Measurements from ENCODE around the gene RAP1GAP2. TPM values are rescaled to one million over a fixed set of nuclear protein-coding genes. Genes with fewer than 3 reads are reported as not detected.

The RAP1GAP2 gene
- total and polyA plus RNA-seq, 2 of the 8 experiments (the other 6 are each of a cell fraction or from before 2014, with no cell fraction given) = 24.0 to 63.8 TPM

DNA sequence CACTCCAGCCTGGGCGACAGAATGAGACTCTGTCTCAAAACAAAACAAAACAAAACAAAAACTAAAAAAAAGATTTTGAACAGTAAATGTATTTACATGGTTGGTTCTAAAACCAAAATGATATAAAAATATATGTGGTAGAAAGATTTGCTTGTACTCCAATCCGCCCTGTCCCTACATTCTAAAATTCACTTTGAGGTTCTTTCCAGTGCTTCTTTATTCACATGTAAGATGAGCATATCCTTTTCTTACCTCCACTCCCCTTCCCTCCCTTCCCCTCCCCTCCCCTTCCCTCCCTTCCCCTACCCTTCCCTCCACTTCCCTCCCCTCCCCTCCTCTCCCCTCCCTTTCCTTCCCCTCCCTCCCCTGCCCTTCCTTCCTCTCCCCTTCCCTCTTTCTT lies 34.4 kb downstream of the RAP1GAP2 start:
- no peaks in the 10 kb centered on the region for H3K9me3 ChIP-seq (ENCODE audit: insufficient read depth in 2 of 2, low read depth in 1 of 2, low read length in 1 of 2)
- ChIA-PET CTCF (ENCODE audit: partially characterized antibody) (interaction anchor here (1.4 to 5.8 kb wide), 4 partner anchors 14 to 183 kb away, joined by 4 to 81 read pairs (median 8); no protein-coding TSS in a partner anchor), POLR2A (ENCODE audit: partially characterized antibody) (no interaction called here)
- H3K14ac ChIP-seq (ENCODE audit: insufficient read length) = no peak overlapping the region
- no peak overlapping the region for H3K23ac ChIP-seq (ENCODE audit: insufficient read length)
- no peaks in the 10 kb centered on the region for H3K79me1 ChIP-seq (ENCODE audit: low read depth, low read length)
- H3K18ac ChIP-seq (ENCODE audit: extremely low read depth, low read length) = no peak overlapping the region
- no peak overlapping the region for H2BK120ac ChIP-seq (replicated peaks; ENCODE audit: low read depth, low read length)
- H2AFZ ChIP-seq (ENCODE audit: low read length) = no peak overlapping the region
- no peak overlapping the region for H3K27ac ChIP-seq (ENCODE audit: low read depth, low read length)
- H2BK5ac ChIP-seq (ENCODE audit: low read depth, low read length) = no peak overlapping the region
- no peaks in the 10 kb centered on the region for H4K20me1 ChIP-seq (replicated peaks in 1 of 2; ENCODE audit: control insufficient read depth in 1 of 2, insufficient read depth in 2 of 2, low read length in 2 of 2)
- H2BK12ac ChIP-seq (ENCODE audit: low read depth, low read length) = no peak overlapping the region
- FAIRE-seq (no peak), DNase-seq (ENCODE audit: low read depth in 1 of 2, low spot score in 2 of 2) (no peak)
- H4K8ac ChIP-seq (ENCODE audit: extremely low read depth, insufficient read depth, low read length) = no peak overlapping the region
- no peak overlapping the region for H3K56ac ChIP-seq (replicated peaks; ENCODE audit: insufficient read length, low read depth, low read length)
- peaks cover 0 to 3% (median 1%) of the 10 kb centered on the region in 4 experiments; a peak in 5 of 7 replicates for H3K4me1 ChIP-seq (replicated peaks in 1 of 4; ENCODE audit: control insufficient read depth in 3 of 4, insufficient read depth in 4 of 4, low read length in 3 of 4)
- H3K9ac ChIP-seq (replicated peaks in 1 of 4; ENCODE audit: extremely low read depth in 1 of 4, low read depth in 3 of 4, low read length in 3 of 4) = no peak overlapping the region
- no peaks in the 10 kb centered on the region for H3K79me2 ChIP-seq (ENCODE audit: control insufficient read depth in 1 of 2, insufficient read depth in 2 of 2, low read length in 2 of 2)
- no peak overlapping the region for H3K4me2 ChIP-seq (ENCODE audit: insufficient read depth in 1 of 2, low read depth in 2 of 2, low read length in 2 of 2)
- H3K23me2 ChIP-seq (ENCODE audit: low read depth, low read length) = no peaks in the 10 kb centered on the region
- H3K27me3 ChIP-seq (replicated peaks in 1 of 4; ENCODE audit: control insufficient read depth in 3 of 4, extremely low read depth in 1 of 4, insufficient read depth in 3 of 4, low read length in 3 of 4) = no peaks in the 10 kb centered on the region
- H2BK20ac ChIP-seq (ENCODE audit: low read length) = no peak overlapping the region
- no peak overlapping the region for H4K5ac ChIP-seq (ENCODE audit: insufficient read length, low read depth, low read length)
- no peak overlapping the region for H2BK15ac ChIP-seq (ENCODE audit: low read length)
- no peak overlapping the region for H2AK5ac ChIP-seq (ENCODE audit: low read depth, low read length)
- WGBS, 2 experiments (ENCODE audit: extremely low coverage in 1 of 2, insufficient coverage in 1 of 2, insufficient read length in 1 of 2, insufficient replicate concordance in 2 of 2, low coverage in 1 of 2, low lambda C conversion rate in 2 of 2, missing lambda C conversion rate in 1 of 2) = 69% methylated on average over 2 of the region's 2 CpGs; no CpG with 5 or more reads in 1 of the 2 experiments
- TF ChIP-seq, protein P1, sequence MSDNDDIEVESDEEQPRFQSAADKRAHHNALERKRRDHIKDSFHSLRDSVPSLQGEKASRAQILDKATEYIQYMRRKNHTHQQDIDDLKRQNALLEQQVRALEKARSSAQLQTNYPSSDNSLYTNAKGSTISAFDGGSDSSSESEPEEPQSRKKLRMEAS (IDR thresholded peaks at IDR 0.05) = no peak
- TF ChIP-seq NRF1 (IDR thresholded peaks at IDR 0.05; ENCODE audit: low read depth, low read length) (no peak), CBX5 (IDR thresholded peaks at IDR 0.05; ENCODE audit: low read depth, low read length) (no peak), ZNF274 (IDR thresholded peaks at IDR 0.05; ENCODE audit: borderline replicate concordance, extremely low read depth, low read length) (no peak), CREB1 (IDR thresholded peaks at IDR 0.05) (no peak), KDM5A (IDR thresholded peaks at IDR 0.05; ENCODE audit: low read length) (no peak), PHF8 (conservative IDR thresholded peaks at IDR 0.05; ENCODE audit: low read depth, low read length) (no peak), POU5F1 (IDR thresholded peaks at IDR 0.05; ENCODE audit: low read depth, low read length) (no peak), CBX8 (IDR thresholded peaks at IDR 0.05; ENCODE audit: borderline replicate concordance, low read depth, low read length) (no peak)
- TF ChIP-seq, protein P2, sequence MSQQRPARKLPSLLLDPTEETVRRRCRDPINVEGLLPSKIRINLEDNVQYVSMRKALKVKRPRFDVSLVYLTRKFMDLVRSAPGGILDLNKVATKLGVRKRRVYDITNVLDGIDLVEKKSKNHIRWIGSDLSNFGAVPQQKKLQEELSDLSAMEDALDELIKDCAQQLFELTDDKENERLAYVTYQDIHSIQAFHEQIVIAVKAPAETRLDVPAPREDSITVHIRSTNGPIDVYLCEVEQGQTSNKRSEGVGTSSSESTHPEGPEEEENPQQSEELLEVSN (IDR thresholded peaks at IDR 0.05) = no peak
- H4K91ac ChIP-seq (replicated peaks; ENCODE audit: insufficient read length, low read length) = no peak overlapping the region
- H3K36me3 ChIP-seq (ENCODE audit: control insufficient read depth in 2 of 4, insufficient read depth in 4 of 4, low read length in 3 of 4) = no peaks in the 10 kb centered on the region
- no peak overlapping the region for H3K4me3 ChIP-seq (ENCODE audit: extremely low read depth in 1 of 4, insufficient read depth in 2 of 4, low read depth in 3 of 4, low read length in 4 of 4)
- H3K4ac ChIP-seq (replicated peaks; ENCODE audit: insufficient read length, low read depth, low read length) = no peak overlapping the region
